Lung (tissue), 12 donors: ENCODE measurements around the gene RAB3IL1. TPM values are rescaled to one million over a fixed set of nuclear protein-coding genes. Genes with fewer than 3 reads are reported as not detected.

Experiments
- ATAC-seq: fragments of 200-7000 bp; cut with Tn5 transposase; one replicate; pipeline ENCODE4 v1.9.1; 2020; ENCODE audit warnings: moderate number of reproducible peaks; ENCODE audit not compliant: insufficient read depth, low FRiP score
- DNase-seq, 3 donors: peaks; one replicate each; pipeline ENCODE4 v3.0.0-alpha.2; 2013 to 2017
- H3K27ac ChIP-seq, 2 donors: one replicate each; pipeline ENCODE4 v1.5.1; 2013; ENCODE audit warnings: mild to moderate bottlenecking in 2 of 2, moderate library complexity in 2 of 2, control low read depth in 1 of 2, inconsistent platforms in 1 of 2, low read depth in 1 of 2, low read length in 1 of 2
- H3K27me3 ChIP-seq, 3 donors: one replicate each; pipeline ENCODE4 v1.5.1; 2013; ENCODE audit warnings: low read length in 2 of 3; ENCODE audit not compliant: control insufficient read depth in 3 of 3, insufficient read depth in 3 of 3
- H3K36me3 ChIP-seq, 4 donors: one replicate each; pipeline ENCODE4 v1.5.1; 2013; ENCODE audit warnings: low read length in 4 of 4, mild to moderate bottlenecking in 1 of 4, moderate library complexity in 1 of 4; ENCODE audit not compliant: control insufficient read depth in 4 of 4, insufficient read depth in 4 of 4
- H3K4me1 ChIP-seq, 5 donors: one replicate each; pipeline ENCODE4 v1.5.1; 2013; ENCODE audit warnings: low read length in 5 of 5, mild to moderate bottlenecking in 2 of 5, moderate library complexity in 1 of 5; ENCODE audit not compliant: control insufficient read depth in 5 of 5, insufficient read depth in 5 of 5
- H3K4me3 ChIP-seq: one replicate; pipeline ENCODE4 v1.5.1; 2013; ENCODE audit warnings: mild to moderate bottlenecking, control low read depth, moderate library complexity
- H3K9ac ChIP-seq, 2 donors: one replicate each; pipeline ENCODE4 v1.5.1; 2013; ENCODE audit warnings: low read length in 2 of 2, control low read depth in 1 of 2; ENCODE audit not compliant: insufficient read depth in 1 of 2
- H3K9me3 ChIP-seq, 4 donors: one replicate each; pipeline ENCODE4 v1.5.1; 2013; ENCODE audit warnings: low read length in 3 of 4, mild to moderate bottlenecking in 1 of 4, moderate library complexity in 1 of 4; ENCODE audit not compliant: control insufficient read depth in 4 of 4, insufficient read depth in 3 of 4
- CTCF ChIP-seq: IDR thresholded peaks from 2 replicates; pipeline ENCODE4 v1.5.1; 2012; ENCODE audit warnings: mild to moderate bottlenecking; ENCODE audit errors: control extremely low read depth, extremely low read depth
- WGBS, 2 donors: extraction: QIAGEN DNeasy Blood & Tissue Kit; methylation state at CpG; one replicate each; pipeline ENCODE4 v1.1.7; 2013; 5-methylcytosine and 5-hydroxymethylcytosine counted together
- polyA plus RNA-seq, 2 donors: library from polyadenylated mRNA; stranded (reverse); fragments of 200-250 nt; gene quantifications; one replicate each; pipeline ENCODE4 v1.2.1, GENCODE V29; 2013
- total RNA-seq, 2 donors: library from RNA; depleted of rRNA in 1 of 2; stranded (reverse); fragments of >200 nt in 1 of 2; gene quantifications; one replicate each; pipeline ENCODE4 v1.2.1, GENCODE V29; 2014 to 2021
- donor health status: control.
- donor health status: control.
- donor health status: Bipolar disorder and iron deficiency.
- donor health status: healthy.
- donor health status: DM: yes; HTN: yes; CAD: no.

RAB3IL1 gene
- total and polyA plus RNA-seq, 4 donors: 6.7 to 20.8 (median 9.8) TPM

- peaks cover 4 to 42% (median 25%) of the 10 kb centered on the region in 4 donors for H3K36me3 ChIP-seq
- no peaks in the 10 kb centered on the region for H3K9me3 ChIP-seq
- DNase-seq (no peak), ATAC-seq (no peak)
- H3K4me3 ChIP-seq: no peak overlapping the region
- H3K9ac ChIP-seq: no peak overlapping the region
- peak overlapping the region; percentile 27 to 71 for H3K27ac ChIP-seq
- whole genome bisulfite sequencing, 2 donors: 75 to 81% methylated on average over 4 of the region's 4 CpGs
- H3K27me3 ChIP-seq: no peaks in the 10 kb centered on the region
- H3K4me1 ChIP-seq: peaks cover 0 to 20% (median 16%) of the 10 kb centered on the region in 5 donors
- TF ChIP-seq CTCF: no peak
Observed at GRCh38 chr11:61964058-61964665, 46.8 kb upstream of the RAB3IL1 start.

- no peaks in the 10 kb centered on the region for H3K27me3 ChIP-seq
- peak overlapping the region; percentile 41 to 71 for H3K27ac ChIP-seq
- no peak for TF ChIP-seq CTCF
- peaks cover 0 to 18% (median 12%) of the 10 kb centered on the region in 5 donors for H3K4me1 ChIP-seq
- no peak overlapping the region for H3K4me3 ChIP-seq
- ATAC-seq (no peak), DNase-seq (no peak)
- WGBS, 2 donors: 17 to 27% methylated on average over 10 of the region's 10 CpGs
- H3K9ac ChIP-seq: no peak overlapping the region
- H3K9me3 ChIP-seq: no peaks in the 10 kb centered on the region
- peaks cover 4 to 42% (median 25%) of the 10 kb centered on the region in 4 donors for H3K36me3 ChIP-seq
Observed at GRCh38 chr11:61963282-61964057, 46.1 kb upstream of the RAB3IL1 start.

- H3K9me3 ChIP-seq: no peaks in the 10 kb centered on the region
- peaks cover 4 to 45% (median 27%) of the 10 kb centered on the region in 4 donors for H3K36me3 ChIP-seq
- DNase-seq (no peak), ATAC-seq (no peak)
- no peak overlapping the region for H3K4me3 ChIP-seq
- peak overlapping the region in 1 of 2 donors; percentile 71 for H3K27ac ChIP-seq
- no peaks in the 10 kb centered on the region for H3K27me3 ChIP-seq
- TF ChIP-seq CTCF: no peak
- WGBS, 2 donors: 90 to 97% methylated on average over 3 of the region's 3 CpGs
- H3K9ac ChIP-seq: no peak overlapping the region
- peaks cover 0 to 15% (median 10%) of the 10 kb centered on the region in 5 donors for H3K4me1 ChIP-seq
Observed at GRCh38 chr11:61963016-61963281, 45.6 kb upstream of the RAB3IL1 start.
